Gastrocnemius medialis (tissue), 4 donors: Measurements from ENCODE around the gene AIG1. TPM values are rescaled to one million over a fixed set of nuclear protein-coding genes. Genes with fewer than 3 reads are reported as not detected.
A peak's percentile ranks its signal among the peaks of the same experiment; 100 is the strongest.

Experiments used
- ATAC-seq, 2 donors: fragments of 150-250 bp; one replicate each; pipeline ENCODE4 v1.9.1; 2016
- DNase-seq, 2 donors: peaks; one replicate each; pipeline ENCODE4 v3.0.0-alpha.2; 2019
- H3K27ac ChIP-seq, 4 donors: fragments of 200-600 bp; sonication (generic); 1 replicate in 1 of 4; 2 replicates in 3 of 4; pipeline ENCODE4 v1.5.1; 2016 to 2018; ENCODE audit warnings: mild to moderate bottlenecking in 2 of 4, moderate library complexity in 1 of 4
- H3K27me3 ChIP-seq, 3 donors: fragments of 200-600 bp; sonication (generic) in 2 of 3; 1 replicate in 1 of 3; 2 replicates in 2 of 3; pipeline versions ENCODE4 v1.5.1 to v1.6.0; 2016 to 2019; ENCODE audit warnings: mild to moderate bottlenecking in 1 of 3, moderate library complexity in 1 of 3
- H3K36me3 ChIP-seq, 2 donors: fragments of 200-600 bp; sonication (generic) in 1 of 2; one replicate each; pipeline ENCODE4 v1.5.1; 2017 to 2018
- H3K4me1 ChIP-seq, 2 donors: fragments of 200-600 bp; sonication (generic) in 1 of 2; one replicate each; pipeline ENCODE4 v1.5.1; 2016 to 2017; ENCODE audit warnings: mild to moderate bottlenecking in 2 of 2
- H3K4me3 ChIP-seq, 4 donors: fragments of 200-600 bp; sonication (generic) in 3 of 4; 1 replicate in 1 of 4; 2 replicates in 3 of 4; pipeline ENCODE4 v1.5.1; 2016 to 2019; ENCODE audit warnings: mild to moderate bottlenecking in 2 of 4
- H3K9me3 ChIP-seq, 3 donors: fragments of 200-600 bp; sonication (generic) in 2 of 3; 1 replicate in 1 of 3; 2 replicates in 2 of 3; pipeline ENCODE4 v1.5.1; 2016 to 2019
- POLR2A ChIP-seq, 2 donors: fragments of 450-650 bp; IDR thresholded peaks; one replicate each; pipeline ENCODE4 v1.6.1; 2017; ENCODE audit warnings: antibody characterized with exemption in 2 of 2, mild to moderate bottlenecking in 2 of 2, moderate library complexity in 2 of 2
- in situ Hi-C, 4 donors: fragments of 200-750 bp; cut with MboI; loops; one replicate each; pipeline versions ENCODE4 v1.15.0 to v1.8.0; 2017; ENCODE audit warnings: low sequenced_read_pairs in 4 of 4
- intact Hi-C: fragments of 100-400 bp; cut with DNase I; formaldehyde crosslinking; loops from one replicate; pipeline ENCODE4 v1.15.1; 2023; ENCODE audit warnings: low total_unique reads
- total RNA-seq, 4 donors: library from RNA; depleted of rRNA; stranded (reverse); fragments of >200 nt; gene quantifications; one replicate each; pipeline versions ENCODE4 v1.1.0 to v1.2.3, GENCODE V29; 2016
- TF ChIP-seq, protein P1 (sequence below), 5 experiments: fragments of 450-650 bp in 3 of 5; fragments of 200-600 bp in 2 of 5; sonication (generic) in 2 of 5; IDR thresholded peaks in 4 of 5; conservative IDR thresholded peaks in 1 of 5; 1 replicate in 4 of 5; 2 replicates in 1 of 5; pipeline ENCODE4 v1.5.1; 2016 to 2019; ENCODE audit warnings: antibody characterized with exemption in 5 of 5, mild to moderate bottlenecking in 3 of 5, moderate library complexity in 3 of 5

AIG1 gene
- total RNA-seq, 4 donors from 2014 or later = 5.3 to 10.3 (median 5.7) TPM

DNA sequence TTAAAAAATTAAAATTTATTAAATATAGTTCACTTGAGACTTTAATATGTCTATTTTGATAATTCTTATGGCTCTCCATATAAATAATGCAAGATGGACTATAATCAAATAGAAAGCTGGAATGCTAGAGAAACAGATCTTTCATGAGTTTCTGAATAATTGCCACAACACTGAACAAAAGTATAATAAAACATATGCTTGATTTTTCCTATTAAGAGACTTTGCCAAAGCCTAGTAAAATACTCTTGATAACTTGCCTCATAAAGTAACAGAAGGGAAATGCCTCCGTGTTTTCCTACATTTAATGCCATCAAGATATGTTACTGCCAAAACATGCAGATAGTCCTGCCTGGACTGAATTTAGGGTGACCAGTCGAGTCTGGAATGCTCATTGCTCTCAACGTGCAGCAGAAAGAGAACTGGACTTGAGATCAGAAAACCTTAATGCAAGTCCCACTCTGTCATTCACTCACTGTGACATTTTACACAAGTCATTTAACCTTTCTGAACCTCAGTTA lies 153.2 kb downstream of the AIG1 start:
- no peak for ATAC-seq

DNA sequence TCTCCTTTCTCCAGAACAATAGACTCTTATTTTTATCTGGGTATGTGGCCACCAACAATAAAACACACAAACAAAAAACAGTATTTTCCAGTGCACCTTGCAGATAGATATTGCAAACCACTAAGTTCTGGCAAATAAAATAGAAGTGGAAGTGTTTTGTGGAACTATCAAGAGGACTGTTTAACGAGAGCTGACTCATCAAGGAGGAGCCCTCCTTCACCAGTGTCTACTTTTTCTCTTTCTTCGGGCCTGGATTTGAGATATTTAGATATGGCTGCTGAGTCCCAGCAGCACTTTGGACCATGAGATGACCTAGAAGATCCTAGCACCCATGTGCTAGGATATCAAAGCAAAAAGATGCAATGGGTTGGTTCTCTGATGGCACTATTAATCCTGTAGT lies 154.7 kb downstream of the AIG1 start:
- no peaks in the 10 kb centered on the region for H3K9me3 ChIP-seq
- no peak for ATAC-seq
- H3K4me3 ChIP-seq = no peak overlapping the region
- in situ Hi-C loops (no loop called here), intact Hi-C loops (no loop called here)
- H3K27me3 ChIP-seq = no peaks in the 10 kb centered on the region
- H3K36me3 ChIP-seq = no peaks in the 10 kb centered on the region
- DNase-seq = no peak
- H3K27ac ChIP-seq = peak overlapping the region in 3 of 4 donors; percentile 3 to 14 (median 8)
- TF ChIP-seq, protein P1, sequence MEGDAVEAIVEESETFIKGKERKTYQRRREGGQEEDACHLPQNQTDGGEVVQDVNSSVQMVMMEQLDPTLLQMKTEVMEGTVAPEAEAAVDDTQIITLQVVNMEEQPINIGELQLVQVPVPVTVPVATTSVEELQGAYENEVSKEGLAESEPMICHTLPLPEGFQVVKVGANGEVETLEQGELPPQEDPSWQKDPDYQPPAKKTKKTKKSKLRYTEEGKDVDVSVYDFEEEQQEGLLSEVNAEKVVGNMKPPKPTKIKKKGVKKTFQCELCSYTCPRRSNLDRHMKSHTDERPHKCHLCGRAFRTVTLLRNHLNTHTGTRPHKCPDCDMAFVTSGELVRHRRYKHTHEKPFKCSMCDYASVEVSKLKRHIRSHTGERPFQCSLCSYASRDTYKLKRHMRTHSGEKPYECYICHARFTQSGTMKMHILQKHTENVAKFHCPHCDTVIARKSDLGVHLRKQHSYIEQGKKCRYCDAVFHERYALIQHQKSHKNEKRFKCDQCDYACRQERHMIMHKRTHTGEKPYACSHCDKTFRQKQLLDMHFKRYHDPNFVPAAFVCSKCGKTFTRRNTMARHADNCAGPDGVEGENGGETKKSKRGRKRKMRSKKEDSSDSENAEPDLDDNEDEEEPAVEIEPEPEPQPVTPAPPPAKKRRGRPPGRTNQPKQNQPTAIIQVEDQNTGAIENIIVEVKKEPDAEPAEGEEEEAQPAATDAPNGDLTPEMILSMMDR (IDR thresholded peaks at IDR 0.05 in 4 of 5, conservative IDR thresholded peaks at IDR 0.05 in 1 of 5) = no peak
- no peak for TF ChIP-seq POLR2A (IDR thresholded peaks at IDR 0.05)
- H3K4me1 ChIP-seq = peaks cover 17 to 19% of the 10 kb centered on the region in 2 donors

More for the DNA sequence above, 153.2 kb downstream of the AIG1 start:
- TF ChIP-seq, protein P1 (IDR thresholded peaks at IDR 0.05 in 4 of 5, conservative IDR thresholded peaks at IDR 0.05 in 1 of 5) = no peak
- no peak for TF ChIP-seq POLR2A (IDR thresholded peaks at IDR 0.05)
- DNase-seq = no peak
- Histone ChIP-seq H3K27ac (no peak overlapping the region), H3K9me3 (no peaks in the 10 kb centered on the region), H3K4me3 (no peak overlapping the region), H3K4me1 (peaks cover 17 to 19% of the 10 kb centered on the region in 2 donors), H3K36me3 (no peaks in the 10 kb centered on the region), H3K27me3 (no peaks in the 10 kb centered on the region)
- intact Hi-C loops = no loop called here
- in situ Hi-C loops = no loop called here

DNA sequence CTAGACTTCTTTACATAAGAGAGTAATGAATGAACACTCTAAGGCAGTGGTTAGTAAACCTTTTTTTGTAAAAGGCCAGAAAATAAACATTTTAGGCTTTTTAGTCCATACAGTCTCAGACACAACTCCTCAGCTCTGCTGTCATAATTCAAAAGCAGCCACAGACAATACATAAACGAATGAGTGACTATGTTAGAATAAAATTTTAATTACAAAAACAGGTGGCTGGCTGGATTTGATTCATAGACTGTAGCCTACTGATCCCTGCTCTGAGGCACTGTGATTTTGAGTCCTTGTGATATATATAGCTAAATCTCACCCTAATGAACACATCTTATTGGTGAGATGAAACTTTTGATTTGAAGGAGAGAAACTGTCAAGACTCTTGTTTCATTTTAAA lies 155.1 kb downstream of the AIG1 start:
- ATAC-seq = peak in 1 of 2 donors; percentile 42
- Histone ChIP-seq H3K36me3 (no peaks in the 10 kb centered on the region), H3K9me3 (no peaks in the 10 kb centered on the region), H3K27me3 (no peaks in the 10 kb centered on the region), H3K4me3 (no peak overlapping the region), H3K27ac (peak overlapping the region in 3 of 4 donors; percentile 3 to 14 (median 8)), H3K4me1 (peaks cover 17 to 19% of the 10 kb centered on the region in 2 donors)
- no peak for DNase-seq
- in situ Hi-C loops (no loop called here), intact Hi-C loops (no loop called here)
- TF ChIP-seq POLR2A (IDR thresholded peaks at IDR 0.05) = no peak
- TF ChIP-seq, protein P1 (IDR thresholded peaks at IDR 0.05 in 4 of 5, conservative IDR thresholded peaks at IDR 0.05 in 1 of 5) = no peak

DNA sequence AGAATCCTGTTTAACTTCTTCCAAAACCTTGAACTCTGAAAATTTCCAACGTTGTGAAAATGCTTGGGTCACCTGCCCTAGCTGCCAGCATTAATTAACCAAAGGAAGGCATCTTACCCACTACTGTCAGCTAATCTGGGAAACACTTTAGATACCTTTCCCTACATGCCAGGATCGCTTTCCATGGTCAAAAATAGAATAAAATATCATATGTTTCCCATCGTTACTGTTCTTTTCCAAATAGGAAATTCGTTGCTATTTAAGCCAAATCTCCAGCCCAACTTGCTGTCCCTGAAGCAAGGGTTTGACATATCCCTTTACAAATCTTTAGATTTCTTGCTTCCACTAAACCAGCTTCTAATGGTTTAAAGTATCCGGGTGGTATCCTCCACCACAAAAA lies 157.5 kb downstream of the AIG1 start:
- intact Hi-C loops (no loop called here), in situ Hi-C loops (no loop called here)
- Histone ChIP-seq H3K36me3 (no peaks in the 10 kb centered on the region), H3K9me3 (no peaks in the 10 kb centered on the region), H3K27ac (no peak overlapping the region), H3K27me3 (no peaks in the 10 kb centered on the region), H3K4me3 (no peak overlapping the region), H3K4me1 (peaks cover 27 to 28% of the 10 kb centered on the region in 2 donors)
- no peak for DNase-seq
- no peak for ATAC-seq
- no peak for TF ChIP-seq POLR2A (IDR thresholded peaks at IDR 0.05)
- TF ChIP-seq, protein P1 (IDR thresholded peaks at IDR 0.05 in 4 of 5, conservative IDR thresholded peaks at IDR 0.05 in 1 of 5) = no peak

DNA sequence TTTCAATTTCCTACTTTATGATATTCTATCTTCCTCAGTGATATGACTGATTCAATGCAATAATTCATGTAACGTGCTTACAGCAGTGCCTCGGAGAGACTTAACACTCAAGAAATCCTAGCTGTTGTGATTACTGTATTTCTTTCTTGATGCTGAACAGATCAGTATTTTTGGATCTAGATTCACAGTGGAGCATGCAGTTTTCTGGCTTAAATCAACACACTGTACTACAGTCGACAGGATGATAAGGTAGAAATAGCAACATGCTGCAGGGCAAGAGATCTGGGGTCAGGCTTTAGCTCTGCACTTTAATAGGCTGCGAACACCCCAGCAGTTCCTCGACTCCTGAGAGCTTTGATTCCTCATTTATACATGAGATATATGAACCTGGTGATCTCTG lies 161.0 kb downstream of the AIG1 start:
- ATAC-seq = no peak
- in situ Hi-C loops = no loop called here
- Histone ChIP-seq H3K27me3 (no peaks in the 10 kb centered on the region), H3K27ac (peak overlapping the region in 1 of 4 donors; percentile 48), H3K4me3 (no peak overlapping the region), H3K36me3 (no peaks in the 10 kb centered on the region), H3K9me3 (no peaks in the 10 kb centered on the region), H3K4me1 (peaks cover 13 to 25% of the 10 kb centered on the region in 2 donors)
- TF ChIP-seq POLR2A (IDR thresholded peaks at IDR 0.05) = no peak
- TF ChIP-seq, protein P1 (IDR thresholded peaks at IDR 0.05 in 4 of 5, conservative IDR thresholded peaks at IDR 0.05 in 1 of 5) = no peak
- intact Hi-C loops = no loop called here
- DNase-seq = no peak
